ENCODE data around the gene CAPN11.
"Not testable (repeated sequence)": the region's sequence is repeated elsewhere in the genome, so short reads cannot be mapped to it uniquely, and the experiment has no call there.

The CAPN11 gene

DNA sequence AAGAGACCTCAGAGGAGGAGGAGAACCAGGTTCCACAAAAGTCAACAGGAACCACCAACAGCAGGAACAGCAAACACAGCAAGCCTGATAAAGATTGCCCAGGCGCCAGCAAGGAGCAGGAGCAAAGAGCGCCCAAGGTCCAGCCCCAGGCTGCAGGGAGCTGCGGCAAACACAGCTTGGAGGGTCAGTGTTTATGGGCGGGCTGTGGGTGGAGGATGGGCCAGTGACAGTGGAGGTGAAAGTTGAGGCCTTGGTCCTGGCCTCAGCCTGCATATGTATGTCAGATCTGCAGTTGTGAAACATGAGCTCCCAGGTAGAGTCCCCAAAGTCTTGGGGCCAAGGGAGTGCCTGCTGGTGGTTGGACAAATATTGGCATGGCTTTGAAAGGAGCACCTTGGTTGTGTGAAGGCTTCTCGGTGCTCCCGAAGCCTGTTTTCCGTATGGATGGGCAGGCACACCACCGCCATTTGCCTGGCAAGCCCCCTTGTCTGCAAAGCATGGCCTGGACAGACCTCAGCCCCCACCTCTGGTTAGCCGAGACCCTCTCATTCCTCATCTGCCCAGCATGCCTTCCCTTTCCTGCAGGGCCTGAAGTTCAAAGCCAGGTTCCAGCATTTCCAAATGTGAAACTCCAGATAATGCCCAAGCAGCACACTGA is 2.0 kb upstream of the CAPN11 start:
- peak in 2 of 4 experiments; percentile 9 to 12 for DNase-seq

DNA sequence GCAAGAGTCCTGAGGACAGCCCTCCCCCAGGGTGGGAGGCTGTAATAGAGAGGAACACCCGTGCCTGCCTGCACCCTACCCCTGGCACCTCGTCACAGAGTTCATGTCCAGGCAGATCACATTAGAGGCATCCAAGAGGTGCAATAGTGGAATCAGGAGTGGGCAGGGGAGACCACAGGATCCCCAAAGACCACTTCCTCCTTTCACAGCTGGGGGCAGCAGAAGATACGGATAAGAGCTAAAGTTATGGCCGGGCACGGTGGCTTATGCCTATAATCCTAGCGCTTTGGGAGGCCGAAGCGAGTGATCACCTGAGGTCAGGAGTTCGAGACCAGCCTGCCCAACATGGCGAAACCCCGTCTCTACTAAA is 1.5 kb upstream of the CAPN11 start:
- DNase-seq: no peak

DNA sequence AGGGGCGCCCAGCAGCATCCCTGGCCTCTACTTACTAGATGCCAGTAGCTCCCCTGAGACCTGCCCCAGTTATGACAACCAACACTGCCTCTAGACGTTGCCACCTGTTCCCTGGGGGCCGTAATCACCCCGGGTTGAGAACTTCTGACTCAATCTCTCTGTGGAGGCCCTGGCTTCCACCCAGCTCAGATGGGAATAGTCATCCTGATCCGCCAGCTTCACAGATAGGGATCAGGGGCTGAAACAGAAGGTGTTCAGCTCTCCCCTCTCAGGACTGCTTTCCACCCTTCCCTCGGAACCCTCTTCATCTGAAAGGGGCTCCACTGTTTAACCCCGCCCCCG is 3.3 kb downstream of the CAPN11 start:
- DNase-seq: no peak

DNA sequence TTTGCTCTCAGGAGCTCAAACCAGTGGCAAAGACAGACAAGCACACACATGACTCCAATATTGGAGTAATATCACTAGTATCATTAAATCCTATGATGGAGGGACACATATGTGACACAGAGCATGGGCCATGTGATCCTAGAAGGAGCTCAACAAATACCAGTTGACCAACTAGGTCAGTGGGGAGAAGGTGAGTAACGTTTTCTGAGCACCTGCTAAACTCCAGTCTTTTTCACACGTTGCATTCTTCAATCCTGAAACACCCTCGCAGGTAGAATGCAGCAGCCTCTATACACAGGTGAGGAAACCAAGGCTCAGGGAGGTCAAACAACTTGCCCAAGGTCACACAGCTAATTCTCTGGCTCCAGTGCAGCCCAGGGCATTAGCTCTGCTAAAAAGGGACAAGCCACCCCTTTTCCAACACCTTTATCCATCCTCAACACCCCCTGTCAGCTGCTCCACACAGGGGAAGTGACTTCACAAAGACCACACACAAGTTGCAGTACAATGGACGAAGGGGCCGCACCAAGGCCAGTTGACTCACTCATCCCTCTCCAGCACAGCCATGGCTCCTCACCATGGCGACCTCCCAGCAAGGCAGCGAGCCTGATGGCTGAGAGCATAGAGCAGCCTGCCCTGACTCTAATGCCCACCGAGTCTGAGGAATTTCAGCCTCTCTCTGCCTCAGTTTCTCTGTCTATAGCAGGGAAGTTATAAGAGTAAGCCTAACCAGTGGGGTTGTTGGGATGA is 4.4 kb downstream of the CAPN11 start:
- DNase-seq: no peak

DNA sequence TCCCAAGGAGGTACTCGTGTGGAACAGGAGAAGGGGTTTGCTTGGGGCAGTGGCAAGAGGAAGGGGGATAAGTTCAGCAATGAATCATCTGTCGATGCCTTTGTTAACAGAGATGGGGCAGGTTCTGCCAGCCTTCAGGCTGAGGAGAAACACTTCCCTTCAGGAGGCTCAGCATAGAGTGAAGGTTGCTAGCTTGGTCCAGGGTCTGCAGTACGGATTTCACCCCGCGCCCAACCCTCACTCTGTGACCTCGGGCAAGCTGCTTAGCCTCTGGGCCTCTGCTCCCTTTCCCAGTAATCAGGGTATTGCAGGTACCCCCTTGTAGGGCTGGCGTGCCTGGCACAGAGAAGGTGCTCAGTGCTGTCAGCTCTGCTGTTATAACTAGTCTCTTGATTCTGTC is 7.5 kb downstream of the CAPN11 start:
- no peak for DNase-seq

DNA sequence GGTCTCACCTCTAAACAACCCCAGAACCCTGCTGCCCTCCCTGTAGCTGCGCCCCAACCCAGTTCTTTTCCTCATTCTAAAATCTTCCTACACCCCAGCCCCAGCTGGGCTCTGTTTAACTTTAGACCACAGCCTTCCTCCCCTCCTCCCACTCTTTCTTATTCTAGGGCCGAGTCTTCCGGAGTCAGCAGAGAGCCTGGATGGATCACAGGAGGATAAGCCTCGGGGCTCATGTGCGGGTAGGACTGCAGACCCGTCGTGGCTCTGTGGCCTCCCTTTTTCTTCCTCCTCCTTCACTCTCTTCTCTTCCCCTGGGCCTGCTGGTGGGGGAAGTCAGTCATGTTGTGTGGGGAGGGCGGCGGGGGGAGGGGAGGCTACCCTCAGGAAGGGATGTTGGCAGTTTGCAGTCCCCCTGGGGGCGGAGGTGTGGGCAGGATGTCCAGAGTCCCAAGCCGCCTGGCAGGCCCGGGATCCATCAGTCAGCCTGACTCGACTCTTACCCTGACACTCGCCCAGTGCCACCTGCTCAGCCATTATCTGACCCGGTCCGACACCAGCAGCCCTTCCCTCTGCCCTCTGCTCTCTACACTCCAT is 8.1 kb downstream of the CAPN11 start:
- peak; percentile 6 to 62 (median 54) for DNase-seq

DNA sequence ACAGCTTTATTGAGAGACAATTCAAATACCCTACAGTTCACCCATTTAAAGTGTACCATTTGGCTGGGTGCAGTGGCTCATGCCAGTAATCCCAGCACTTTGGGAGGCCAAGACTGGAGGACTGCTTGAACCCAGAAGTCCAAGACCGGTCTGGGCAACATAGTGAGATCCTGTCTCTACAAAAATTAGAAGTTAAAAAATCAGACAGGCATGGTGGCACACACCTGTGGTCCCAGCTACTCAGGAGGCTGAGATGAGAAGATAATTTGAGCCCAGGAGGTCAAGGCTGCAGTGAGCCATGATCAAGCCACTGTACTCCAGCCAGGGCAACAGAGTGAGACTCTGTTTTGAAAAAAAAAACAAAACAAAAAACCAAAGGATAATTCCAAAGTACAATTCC is 8.9 kb downstream of the CAPN11 start:
- DNase-seq: no peak

DNA sequence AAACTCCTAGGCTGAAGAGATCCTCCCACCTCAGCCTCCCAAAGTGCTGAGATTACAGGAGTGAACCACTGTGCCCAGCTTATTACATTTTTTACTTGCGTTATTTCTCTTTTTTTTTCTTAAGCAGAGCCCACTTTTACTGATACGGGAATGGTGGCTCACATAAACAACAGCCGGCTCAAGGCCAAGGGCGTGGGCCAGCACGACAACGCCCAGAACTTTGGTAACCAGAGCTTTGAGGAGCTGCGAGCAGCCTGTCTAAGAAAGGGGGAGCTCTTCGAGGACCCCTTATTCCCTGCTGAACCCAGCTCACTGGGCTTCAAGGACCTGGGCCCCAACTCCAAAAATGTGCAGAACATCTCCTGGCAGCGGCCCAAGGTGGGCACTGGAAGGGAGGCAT is 10.5 kb downstream of the CAPN11 start:
- no peak for DNase-seq

DNA sequence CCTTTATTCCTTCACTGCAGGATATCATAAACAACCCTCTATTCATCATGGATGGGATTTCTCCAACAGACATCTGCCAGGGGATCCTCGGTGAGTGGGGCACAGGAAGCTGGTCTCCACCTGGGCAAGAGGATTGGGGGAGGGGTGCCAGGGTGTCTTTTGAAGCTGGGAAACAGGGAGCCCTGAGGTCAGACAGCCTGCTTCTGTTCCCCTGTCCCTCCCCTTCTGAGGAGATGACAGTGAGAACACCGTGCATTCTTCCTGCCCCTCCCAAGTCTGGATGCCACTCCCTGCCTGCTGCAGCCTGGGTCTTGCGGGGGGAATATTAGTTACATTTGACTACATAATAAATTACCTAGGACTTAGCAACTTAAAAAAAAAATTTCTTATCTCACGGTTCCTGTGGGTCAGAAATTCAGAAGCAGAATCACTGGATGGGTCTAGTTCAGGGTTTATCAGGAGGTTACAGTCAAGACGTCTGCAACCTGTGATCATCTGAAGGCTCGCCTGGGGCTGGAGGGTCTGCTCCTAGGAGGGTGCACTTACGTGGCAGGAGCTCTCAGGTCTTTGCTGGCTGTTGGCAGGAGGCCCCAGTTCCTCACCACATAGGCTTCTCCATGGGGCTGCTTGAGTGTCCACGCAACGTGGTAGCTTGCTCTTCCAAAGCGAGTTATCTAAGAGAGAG is 11.4 kb downstream of the CAPN11 start:
- no peak for DNase-seq

DNA sequence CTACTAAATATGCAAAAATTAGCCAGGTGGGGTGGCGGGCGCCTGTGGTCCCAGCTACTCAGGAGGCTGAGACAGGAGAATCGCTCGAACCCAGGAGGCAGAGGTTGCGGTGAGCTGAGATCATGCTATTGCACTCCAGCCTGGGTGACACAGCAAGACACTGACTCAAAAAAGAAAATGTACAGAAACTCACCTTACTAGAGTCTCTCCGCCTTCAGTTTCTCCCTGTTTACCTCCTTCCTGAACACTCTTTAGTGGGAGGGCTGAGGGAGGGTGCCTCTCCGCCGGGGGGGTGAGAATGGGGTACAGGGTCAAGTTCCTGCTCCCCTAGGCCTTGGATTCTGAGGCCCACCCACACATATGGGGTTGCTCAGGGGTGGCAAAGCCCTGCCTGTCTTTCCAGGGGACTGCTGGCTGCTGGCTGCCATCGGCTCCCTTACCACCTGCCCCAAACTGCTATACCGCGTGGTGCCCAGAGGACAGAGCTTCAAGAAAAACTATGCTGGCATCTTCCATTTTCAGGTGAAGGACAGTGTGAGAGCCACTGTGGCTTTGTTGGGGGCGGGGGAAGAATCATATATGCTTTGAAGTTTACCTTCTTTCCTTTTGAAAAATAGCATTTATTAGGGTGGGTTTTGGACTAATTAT is 13.4 kb downstream of the CAPN11 start:
- DNase-seq: peak in 3 of 4 experiments; percentile 28 to 50 (median 37)

DNA sequence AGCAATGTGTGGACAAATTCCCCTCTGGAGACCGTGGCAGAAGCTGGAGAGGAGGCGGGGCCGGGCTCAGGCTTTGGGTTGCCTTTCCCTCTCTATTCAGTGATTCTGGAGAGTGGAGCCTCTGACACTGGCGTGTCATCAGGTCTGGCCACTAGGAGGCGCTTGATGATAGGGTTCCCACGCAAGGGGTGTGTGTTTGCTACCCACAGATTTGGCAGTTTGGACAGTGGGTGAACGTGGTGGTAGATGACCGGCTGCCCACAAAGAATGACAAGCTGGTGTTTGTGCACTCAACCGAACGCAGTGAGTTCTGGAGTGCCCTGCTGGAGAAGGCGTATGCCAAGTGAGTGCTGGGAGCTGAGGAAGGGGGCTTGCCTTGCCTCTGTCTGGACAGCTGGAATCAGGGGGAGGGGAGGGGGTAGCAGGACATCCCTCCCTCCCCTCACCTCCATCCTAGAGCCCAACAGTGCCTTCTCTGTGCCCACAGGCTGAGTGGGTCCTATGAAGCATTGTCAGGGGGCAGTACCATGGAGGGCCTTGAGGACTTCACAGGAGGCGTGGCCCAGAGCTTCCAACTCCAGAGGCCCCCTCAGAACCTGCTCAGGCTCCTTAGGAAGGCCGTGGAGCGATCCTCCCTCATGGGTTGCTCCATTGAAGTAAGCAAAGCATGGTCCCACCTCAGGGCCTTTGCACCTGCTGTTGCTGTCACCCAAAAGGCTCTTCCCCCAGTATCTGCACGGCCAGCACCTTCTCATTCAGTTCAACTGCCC is 14.3 kb downstream of the CAPN11 start:
- peak; percentile 92 to 95 (median 94) for DNase-seq

DNA sequence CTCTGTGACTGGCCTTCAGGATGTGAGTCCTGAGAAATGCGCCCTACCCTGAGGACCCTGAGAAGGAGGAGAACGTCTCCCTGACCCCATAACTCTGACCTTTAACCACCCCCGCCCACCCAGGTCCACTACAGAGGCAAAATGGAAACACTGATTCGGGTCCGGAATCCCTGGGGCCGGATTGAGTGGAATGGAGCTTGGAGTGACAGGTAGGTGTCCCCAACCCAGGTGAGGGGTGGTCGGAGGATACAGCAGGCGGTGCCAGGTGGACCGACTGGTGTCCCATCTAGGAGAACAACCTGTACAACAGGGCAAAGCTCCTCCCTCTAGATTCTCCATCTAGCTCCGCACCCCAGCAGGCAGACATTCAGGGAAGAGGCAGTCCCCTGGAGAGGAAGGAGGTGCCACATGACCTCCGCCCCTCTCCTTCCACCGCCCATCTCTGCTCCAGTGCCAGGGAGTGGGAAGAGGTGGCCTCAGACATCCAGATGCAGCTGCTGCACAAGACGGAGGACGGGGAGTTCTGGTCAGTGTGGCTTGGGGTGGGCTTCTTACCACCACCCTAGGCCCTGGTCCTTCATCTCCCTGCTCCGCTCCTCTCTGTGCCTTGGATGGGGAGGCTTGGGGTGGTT is 17.6 kb downstream of the CAPN11 start:
- DNase-seq: peak; percentile 46 to 71 (median 64)

DNA sequence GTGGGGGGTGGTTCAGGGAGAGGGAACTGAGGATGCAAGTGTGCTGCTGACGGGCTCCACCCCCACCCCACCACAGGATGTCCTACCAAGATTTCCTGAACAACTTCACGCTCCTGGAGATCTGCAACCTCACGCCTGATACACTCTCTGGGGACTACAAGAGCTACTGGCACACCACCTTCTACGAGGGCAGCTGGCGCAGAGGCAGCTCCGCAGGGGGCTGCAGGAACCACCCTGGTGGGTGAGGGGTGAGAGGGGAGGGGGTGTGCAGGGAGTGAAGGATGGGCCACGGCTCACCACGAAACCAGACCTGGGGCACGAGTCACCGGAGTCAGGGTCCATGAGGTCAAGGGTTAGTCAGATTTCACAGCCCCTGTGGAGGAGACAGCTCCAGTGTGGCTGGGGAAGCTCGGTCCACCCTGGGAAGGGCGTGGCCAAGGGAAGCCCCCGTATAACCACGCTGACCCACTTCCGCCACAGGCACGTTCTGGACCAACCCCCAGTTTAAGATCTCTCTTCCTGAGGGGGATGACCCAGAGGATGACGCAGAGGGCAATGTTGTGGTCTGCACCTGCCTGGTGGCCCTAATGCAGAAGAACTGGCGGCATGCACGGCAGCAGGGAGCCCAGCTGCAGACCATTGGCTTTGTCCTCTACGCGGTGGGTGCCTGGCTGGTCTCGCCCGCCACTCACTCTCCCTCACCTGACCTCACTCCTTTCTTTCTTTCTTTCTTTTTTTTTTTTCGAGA is 18.3 kb downstream of the CAPN11 start:
- DNase-seq: peak in 3 of 4 experiments; percentile 18 to 33 (median 30)

DNA sequence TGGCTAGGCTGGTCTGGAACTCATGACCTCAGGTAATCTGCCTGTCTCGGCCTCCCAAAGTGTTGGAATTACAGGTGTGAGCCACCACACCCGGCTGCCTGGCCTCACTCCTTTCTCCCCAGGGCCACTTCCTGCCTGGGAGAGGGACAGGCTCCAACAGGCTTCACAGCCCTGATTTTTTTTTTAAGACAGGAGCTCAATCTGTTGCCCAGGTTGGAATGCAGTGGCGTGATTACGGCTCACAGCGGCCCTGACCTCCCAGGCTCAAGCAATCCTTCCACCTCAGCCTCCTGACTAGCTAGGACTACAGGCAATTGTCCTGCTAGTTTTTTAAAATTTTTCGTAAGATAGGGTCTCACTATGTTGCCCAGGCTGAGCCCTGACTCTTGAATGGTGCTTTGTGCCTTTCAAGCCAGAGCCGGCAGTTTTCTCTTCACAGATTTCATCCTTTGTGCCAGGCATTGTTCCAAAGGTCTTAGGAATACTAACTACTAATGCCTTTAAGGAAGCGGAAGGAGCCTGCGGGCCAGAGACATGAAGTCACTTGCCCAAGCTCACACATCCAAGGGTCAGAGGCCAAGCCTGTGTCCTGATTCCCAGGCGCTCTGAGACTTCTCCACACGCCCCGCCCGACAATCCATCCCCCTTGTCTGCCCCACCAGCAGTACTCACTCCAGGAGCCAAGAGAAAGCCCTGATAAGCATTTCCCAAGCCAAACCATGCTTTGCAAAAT is 19.2 kb downstream of the CAPN11 start:
- DNase-seq: no peak

DNA sequence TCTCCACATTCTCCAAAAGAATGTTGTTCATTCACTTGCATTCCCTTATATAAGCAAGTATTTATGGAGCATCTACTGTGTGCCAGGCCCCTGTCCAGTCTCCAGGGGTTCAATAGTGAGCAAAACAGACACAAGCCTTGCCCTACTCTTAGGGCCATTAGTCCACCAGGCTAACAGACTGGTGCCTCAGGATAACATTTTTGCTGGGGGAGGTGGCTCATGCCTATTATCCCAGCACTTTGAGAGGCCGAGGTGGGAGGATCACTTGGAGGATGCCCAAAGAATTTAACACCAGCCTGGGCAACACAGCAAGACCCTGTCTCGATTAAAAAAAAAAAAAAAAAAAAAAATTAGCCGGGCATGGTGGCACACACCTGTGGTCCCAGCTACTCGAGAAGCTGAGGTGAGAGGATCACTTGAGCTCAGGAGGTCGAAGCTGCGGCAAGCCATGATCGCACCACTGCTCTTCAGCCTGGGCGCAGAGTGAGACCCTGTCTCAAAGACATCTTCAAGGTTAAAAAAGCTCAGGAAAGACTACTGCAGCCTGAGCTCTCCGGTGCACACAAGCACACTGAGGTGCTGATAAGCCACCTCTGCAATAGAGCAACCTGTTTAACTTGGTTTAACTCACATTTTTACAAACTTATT is 19.9 kb downstream of the CAPN11 start:
- no peak for DNase-seq

DNA sequence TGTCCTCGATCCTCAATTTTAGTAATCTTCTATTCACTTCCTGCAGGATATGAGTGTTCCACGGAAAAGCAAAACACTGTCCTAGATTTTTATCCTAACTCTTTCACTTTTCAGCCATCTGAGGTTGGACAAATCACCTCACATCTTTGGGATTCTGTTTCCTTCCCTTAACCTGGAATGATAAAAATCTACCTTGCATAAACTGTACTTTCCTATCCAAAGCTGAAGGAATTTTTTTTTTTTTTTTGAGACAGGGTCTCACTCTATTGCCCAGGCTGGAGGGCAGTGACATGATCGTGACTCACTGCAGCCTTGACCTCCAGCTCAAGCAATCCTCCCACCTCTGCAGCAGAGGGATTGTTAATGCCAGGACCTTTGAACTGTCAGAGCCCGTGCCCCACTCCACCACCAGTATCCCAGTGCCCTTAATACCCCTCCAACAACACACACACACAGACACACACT is 20.5 kb downstream of the CAPN11 start:
- no peak for DNase-seq

DNA sequence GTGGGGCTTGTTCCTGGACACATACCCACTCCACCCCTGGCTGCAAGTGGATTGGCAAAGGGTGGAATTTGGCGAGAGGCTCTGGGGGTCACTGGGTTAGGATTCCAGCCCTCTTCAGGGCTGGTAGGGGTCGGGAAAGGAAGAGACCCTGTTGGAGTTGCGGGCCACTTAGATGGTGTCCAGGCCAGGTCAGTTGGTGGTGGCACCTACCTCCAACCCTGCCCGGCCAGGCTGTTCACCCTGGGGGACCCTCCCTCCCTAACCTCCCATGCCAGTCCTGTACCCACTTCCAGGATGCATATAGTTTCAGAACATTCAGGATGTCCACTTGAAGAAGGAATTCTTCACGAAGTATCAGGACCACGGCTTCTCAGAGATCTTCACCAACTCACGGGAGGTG is 21.0 kb downstream of the CAPN11 start:
- no peak for DNase-seq

DNA sequence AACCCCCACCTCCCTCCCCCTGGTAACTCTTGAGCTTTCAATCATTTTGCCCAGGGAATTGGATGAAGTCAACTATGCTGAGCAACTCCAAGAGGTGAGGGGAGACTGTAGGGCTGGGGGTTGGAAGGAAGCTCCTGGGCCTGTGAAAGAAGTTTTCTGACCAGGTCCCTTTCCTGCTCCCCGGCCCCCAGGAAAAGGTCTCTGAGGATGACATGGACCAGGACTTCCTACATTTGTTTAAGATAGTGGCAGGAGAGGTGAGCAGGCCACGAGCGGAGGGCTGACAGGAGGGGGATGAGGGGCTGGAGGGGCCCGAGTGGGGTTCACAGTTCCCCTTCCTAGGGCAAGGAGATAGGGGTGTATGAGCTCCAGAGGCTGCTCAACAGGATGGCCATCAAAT is 21.8 kb downstream of the CAPN11 start:
- no peak for DNase-seq

DNA sequence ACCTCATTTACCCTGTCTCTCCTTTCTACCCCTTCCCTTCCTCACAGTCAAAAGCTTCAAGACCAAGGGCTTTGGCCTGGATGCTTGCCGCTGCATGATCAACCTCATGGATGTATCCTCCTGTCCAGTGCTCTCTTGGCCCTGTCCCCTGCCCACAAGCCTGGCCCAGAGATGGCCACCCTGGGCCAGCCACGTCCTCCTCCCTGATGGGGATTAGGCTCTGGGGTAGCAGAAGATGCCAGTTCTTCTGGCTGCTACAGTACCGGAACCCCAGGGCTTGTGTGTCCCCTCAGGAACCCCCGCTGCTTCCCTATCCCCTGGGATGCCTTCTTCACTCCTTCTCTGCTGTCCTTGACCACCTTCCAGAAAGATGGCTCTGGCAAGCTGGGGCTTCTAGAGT is 22.3 kb downstream of the CAPN11 start:
- DNase-seq: no peak

DNA sequence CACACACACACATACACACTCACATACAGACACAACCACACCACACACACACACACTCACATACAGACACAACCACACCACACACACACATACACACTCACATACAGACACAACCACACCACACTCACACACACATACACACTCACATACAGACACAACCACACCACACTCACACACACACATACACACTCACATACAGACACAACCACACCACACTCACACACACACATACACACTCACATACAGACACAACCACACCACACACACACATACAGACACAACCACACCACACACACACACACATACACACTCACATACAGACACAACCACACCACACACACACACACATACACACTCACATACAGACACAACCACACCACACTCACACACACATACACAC is 23.2 kb downstream of the CAPN11 start:
- not testable (repeated sequence) for DNase-seq
